ENCODE measurements around the gene TNFSF10. TPM values are rescaled to one million over a fixed set of nuclear protein-coding genes. Genes with fewer than 3 reads are reported as not detected.
A peak's percentile ranks its signal among the peaks of the same experiment; 100 is the strongest.

Gene TNFSF10
- total RNA-seq, 5 donors from 2014 or later (not counting 1 experiment from before 2014, with no cell fraction given) = 22.3 to 49.7 (median 35.8) TPM

DNA sequence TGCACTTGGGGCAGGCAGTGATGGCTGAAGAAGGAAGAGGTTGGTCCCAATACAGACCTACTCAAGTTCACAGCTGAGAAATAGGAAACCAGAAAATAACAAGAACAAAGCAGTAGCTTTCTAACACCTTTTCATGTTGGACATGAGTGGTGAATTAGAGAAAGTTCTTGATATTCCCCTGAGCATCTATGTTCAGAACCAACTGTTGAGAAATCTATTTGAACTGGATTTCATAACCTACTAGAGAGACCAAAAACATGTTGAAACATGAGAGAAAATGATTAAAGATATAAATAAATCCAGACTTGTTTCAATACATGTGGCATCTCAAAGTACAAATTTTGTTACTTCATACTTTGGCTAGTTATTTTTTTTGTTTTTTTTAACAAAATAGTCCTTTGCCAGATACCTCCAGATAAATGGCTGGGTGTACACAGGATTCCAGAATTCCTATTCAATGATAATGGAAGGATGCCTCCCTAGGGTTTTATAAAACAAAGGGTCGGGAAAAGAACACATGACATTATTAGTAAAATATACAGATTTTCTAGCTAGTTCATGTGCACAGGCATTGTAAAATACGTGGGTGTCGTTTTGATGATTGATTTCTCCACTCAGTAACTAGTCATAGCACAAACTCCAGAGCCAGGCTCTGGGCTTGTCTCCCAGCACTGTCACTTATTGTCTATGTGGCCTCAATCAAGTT, 34.4 kb upstream of the TNFSF10 start:
- ChIA-PET POLR2A (no interaction called here), CTCF (interaction anchor here in 1 of 2 donors (0.6 kb wide), 1 partner anchor 31 kb away, joined by 3 read pairs; no protein-coding TSS in a partner anchor)
- H3K27me3 Mint-ChIP-seq = no peaks in the 10 kb centered on the region
- H3K4me3 Mint-ChIP-seq = no peak overlapping the region
- peaks cover 12 to 19% (median 15%) of the 10 kb centered on the region in 3 donors for H3K4me1 Mint-ChIP-seq
- Histone ChIP-seq H3K36me3 (ENCODE audit: control insufficient read depth in 2 of 2, extremely low read depth in 1 of 2, insufficient read depth in 1 of 2, low read length in 1 of 2) (no peaks in the 10 kb centered on the region), H3K4me1 (ENCODE audit: control insufficient read depth in 1 of 2, extremely low read depth in 1 of 2, insufficient read depth in 2 of 2, low read length in 2 of 2) (peaks cover 4% of the 10 kb centered on the region in 2 experiments), H3K9me3 (no peaks in the 10 kb centered on the region), H3K4me3 (ENCODE audit: control insufficient read depth in 1 of 2, extremely low read depth in 1 of 2, low read length in 1 of 2) (no peak overlapping the region), H3K27me3 (replicated peaks in 1 of 2; ENCODE audit: control insufficient read depth in 2 of 2, extremely low read depth in 1 of 2, insufficient read depth in 2 of 2, low read length in 1 of 2) (peaks cover 0 to 2% of the 10 kb centered on the region in 2 experiments), H3K27ac (ENCODE audit: low read length) (no peak overlapping the region)
- no CpG with 5 or more reads among the region's 3 CpGs for WGBS (ENCODE audit: insufficient coverage)
- no peaks in the 10 kb centered on the region for H3K36me3 Mint-ChIP-seq
- ATAC-seq (replicated peaks in 1 of 4) (no peak), DNase-seq (no peak)
- peak overlapping the region in 1 of 2 donors; percentile 36 for H3K27ac Mint-ChIP-seq
- no peaks in the 10 kb centered on the region for H3K9me3 Mint-ChIP-seq

DNA sequence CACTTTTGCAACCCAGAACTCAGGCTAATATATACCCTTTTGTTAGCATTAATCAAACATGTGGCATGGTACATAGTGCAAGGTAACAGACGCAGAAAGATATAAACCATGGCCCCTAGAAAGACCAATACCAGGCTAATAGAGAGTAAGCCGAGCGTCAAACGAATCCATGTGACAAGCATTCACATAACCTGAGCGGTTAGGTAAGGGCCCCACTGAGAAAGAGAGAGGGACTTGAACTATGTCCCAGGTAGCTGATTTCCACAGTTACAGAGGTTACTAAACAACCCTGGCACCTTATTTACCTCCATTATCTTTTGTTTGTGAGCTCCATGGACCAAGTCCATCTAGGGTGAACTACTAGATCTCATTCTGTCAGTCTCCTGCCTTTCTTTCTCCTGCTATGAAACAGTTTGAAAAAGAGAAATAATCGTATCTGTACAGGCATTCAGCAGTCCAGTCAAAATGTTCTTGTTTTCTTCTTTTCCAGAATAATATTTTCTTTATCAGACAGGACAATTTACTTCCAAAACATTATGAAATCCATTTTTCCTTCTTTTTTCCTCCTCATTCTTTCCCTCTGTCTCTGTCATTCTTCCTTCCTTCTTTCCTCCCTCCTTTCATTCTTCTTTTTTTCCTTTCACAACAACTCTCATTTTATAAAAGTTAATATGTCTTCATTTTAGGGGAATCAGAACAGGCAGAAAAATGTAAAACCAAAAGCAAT, 30.5 kb upstream of the TNFSF10 start:
- 100% methylated on average over 1 of the region's 6 CpGs for WGBS (ENCODE audit: insufficient coverage)
- H3K36me3 ChIP-seq (ENCODE audit: control insufficient read depth in 2 of 2, extremely low read depth in 1 of 2, insufficient read depth in 1 of 2, low read length in 1 of 2) = no peaks in the 10 kb centered on the region
- no peaks in the 10 kb centered on the region for H3K9me3 Mint-ChIP-seq
- no peaks in the 10 kb centered on the region for H3K9me3 ChIP-seq
- CTCF ChIA-PET = no interaction called here
- H3K27me3 ChIP-seq (replicated peaks in 1 of 2; ENCODE audit: control insufficient read depth in 2 of 2, extremely low read depth in 1 of 2, insufficient read depth in 2 of 2, low read length in 1 of 2) = peaks cover 0 to 2% of the 10 kb centered on the region in 2 experiments
- H3K4me1 ChIP-seq (ENCODE audit: control insufficient read depth in 1 of 2, extremely low read depth in 1 of 2, insufficient read depth in 2 of 2, low read length in 2 of 2) = peaks cover 0 to 4% of the 10 kb centered on the region in 2 experiments
- POLR2A ChIA-PET = no interaction called here
- ATAC-seq (replicated peaks in 1 of 4) (no peak), DNase-seq (no peak)
- H3K27ac ChIP-seq (ENCODE audit: low read length) = no peak overlapping the region
- H3K27ac Mint-ChIP-seq = peak overlapping the region in 1 of 2 donors; percentile 39
- peaks cover 13 to 27% (median 19%) of the 10 kb centered on the region in 3 donors for H3K4me1 Mint-ChIP-seq
- no peaks in the 10 kb centered on the region for H3K36me3 Mint-ChIP-seq
- H3K4me3 ChIP-seq (ENCODE audit: control insufficient read depth in 1 of 2, extremely low read depth in 1 of 2, low read length in 1 of 2) = no peak overlapping the region
- no peaks in the 10 kb centered on the region for H3K27me3 Mint-ChIP-seq
- no peak overlapping the region for H3K4me3 Mint-ChIP-seq

DNA sequence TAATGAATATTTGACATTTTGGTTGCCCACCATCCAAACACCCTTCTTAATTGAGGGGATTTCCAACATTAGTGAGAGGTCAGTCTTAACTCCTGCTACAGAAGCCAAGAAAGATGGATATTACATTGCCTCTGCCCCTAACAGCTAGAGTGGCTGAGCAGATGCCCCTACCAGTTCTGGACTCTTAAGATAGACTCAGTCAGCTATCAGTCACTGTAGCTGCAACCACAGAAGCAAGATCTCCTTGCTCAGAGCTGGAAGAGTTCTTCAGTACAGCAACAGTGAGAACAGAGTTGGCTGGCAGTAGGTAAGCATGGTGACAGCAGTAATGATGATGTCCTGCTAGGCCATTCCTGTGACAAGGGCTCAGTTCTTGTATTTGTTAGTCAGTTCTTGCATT, 29.4 kb upstream of the TNFSF10 start:
- POLR2A ChIA-PET = no interaction called here

DNA sequence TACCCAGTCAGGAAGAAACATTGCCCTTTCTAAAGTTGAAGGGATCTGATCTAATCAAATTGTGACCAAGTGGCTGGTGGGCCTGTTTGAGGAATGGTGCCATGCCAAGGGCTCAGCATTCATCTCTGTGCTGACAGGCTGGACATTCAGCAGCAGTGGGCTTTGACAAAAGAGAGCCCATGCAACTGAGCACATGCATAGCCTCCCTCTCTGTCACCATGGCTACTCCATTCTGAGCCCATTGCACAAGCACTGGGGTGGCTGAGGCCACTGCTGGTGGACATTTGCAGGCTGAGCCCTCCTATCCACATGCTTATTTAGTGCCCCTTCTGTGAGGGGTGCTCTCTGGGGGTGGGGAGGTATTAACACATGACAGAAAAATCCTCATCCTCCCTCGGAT, 28.6 kb upstream of the TNFSF10 start:
- Histone ChIP-seq H3K4me1 (ENCODE audit: control insufficient read depth in 1 of 2, extremely low read depth in 1 of 2, insufficient read depth in 2 of 2, low read length in 2 of 2) (peaks cover 4 to 7% of the 10 kb centered on the region in 2 experiments), H3K4me3 (ENCODE audit: control insufficient read depth in 1 of 2, extremely low read depth in 1 of 2, low read length in 1 of 2) (no peak overlapping the region), H3K27ac (ENCODE audit: low read length) (no peak overlapping the region), H3K27me3 (replicated peaks in 1 of 2; ENCODE audit: control insufficient read depth in 2 of 2, extremely low read depth in 1 of 2, insufficient read depth in 2 of 2, low read length in 1 of 2) (no peaks in the 10 kb centered on the region), H3K36me3 (ENCODE audit: control insufficient read depth in 2 of 2, extremely low read depth in 1 of 2, insufficient read depth in 1 of 2, low read length in 1 of 2) (no peaks in the 10 kb centered on the region), H3K9me3 (no peaks in the 10 kb centered on the region)
- Mint-ChIP-seq H3K27ac (peak overlapping the region in 1 of 2 donors; percentile 11), H3K36me3 (no peaks in the 10 kb centered on the region), H3K9me3 (no peaks in the 10 kb centered on the region), H3K4me3 (no peak overlapping the region), H3K4me1 (peaks cover 14 to 27% (median 25%) of the 10 kb centered on the region in 3 donors), H3K27me3 (no peaks in the 10 kb centered on the region)
- ChIA-PET POLR2A (no interaction called here), CTCF (no interaction called here)
- DNase-seq = no peak
- ATAC-seq (replicated peaks in 1 of 4) = no peak
- WGBS (ENCODE audit: insufficient coverage) = no CpG with 5 or more reads among the region's 1 CpG

More for the DNA sequence above, 29.4 kb upstream of the TNFSF10 start:
- no peaks in the 10 kb centered on the region for H3K9me3 Mint-ChIP-seq
- Histone ChIP-seq H3K4me3 (ENCODE audit: control insufficient read depth in 1 of 2, extremely low read depth in 1 of 2, low read length in 1 of 2) (no peak overlapping the region), H3K27ac (ENCODE audit: low read length) (no peak overlapping the region), H3K9me3 (no peaks in the 10 kb centered on the region), H3K27me3 (replicated peaks in 1 of 2; ENCODE audit: control insufficient read depth in 2 of 2, extremely low read depth in 1 of 2, insufficient read depth in 2 of 2, low read length in 1 of 2) (peaks cover 0 to 2% of the 10 kb centered on the region in 2 experiments), H3K4me1 (ENCODE audit: control insufficient read depth in 1 of 2, extremely low read depth in 1 of 2, insufficient read depth in 2 of 2, low read length in 2 of 2) (peaks cover 0 to 4% of the 10 kb centered on the region in 2 experiments), H3K36me3 (ENCODE audit: control insufficient read depth in 2 of 2, extremely low read depth in 1 of 2, insufficient read depth in 1 of 2, low read length in 1 of 2) (no peaks in the 10 kb centered on the region)
- H3K27ac Mint-ChIP-seq = no peak overlapping the region
- H3K36me3 Mint-ChIP-seq = no peaks in the 10 kb centered on the region
- no peaks in the 10 kb centered on the region for H3K27me3 Mint-ChIP-seq
- H3K4me1 Mint-ChIP-seq = peaks cover 13 to 28% (median 25%) of the 10 kb centered on the region in 3 donors
- CTCF ChIA-PET = no interaction called here
- ATAC-seq (replicated peaks in 1 of 4) (no peak), DNase-seq (no peak)
- no peak overlapping the region for H3K4me3 Mint-ChIP-seq

DNA sequence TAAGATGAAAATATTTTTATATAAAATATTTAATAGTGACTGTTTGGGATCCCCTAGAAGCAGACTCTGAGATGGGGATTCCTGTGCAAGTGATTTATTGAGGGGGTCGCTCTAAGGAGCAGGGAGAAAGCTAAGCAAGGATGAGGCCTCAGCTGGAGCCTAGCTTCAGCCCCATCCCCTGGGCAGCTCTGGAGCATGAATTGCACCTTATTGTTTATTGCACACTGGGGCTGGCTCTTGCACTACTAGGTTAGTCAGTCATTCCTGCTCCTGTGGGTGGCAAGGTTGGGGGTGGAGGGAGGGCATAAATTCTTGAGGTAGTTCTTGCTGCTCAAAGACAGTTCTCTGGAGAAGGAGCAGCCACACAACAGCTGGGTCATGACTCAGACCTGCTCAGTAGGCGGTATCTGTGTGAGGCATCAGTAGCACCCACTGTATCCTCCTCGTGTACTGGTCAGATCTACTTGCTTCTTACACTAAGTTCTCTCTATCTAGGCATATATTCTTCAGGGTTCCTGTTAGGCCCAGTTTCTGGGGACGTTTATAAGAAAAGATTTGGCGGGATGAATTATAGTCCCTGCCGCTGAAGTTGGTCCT, 27.2 kb upstream of the TNFSF10 start:
- WGBS (ENCODE audit: insufficient coverage) = 100% methylated on average over 1 of the region's 6 CpGs
- Histone ChIP-seq H3K27ac (ENCODE audit: low read length) (no peak overlapping the region), H3K4me1 (ENCODE audit: control insufficient read depth in 1 of 2, extremely low read depth in 1 of 2, insufficient read depth in 2 of 2, low read length in 2 of 2) (peaks cover 7 to 11% of the 10 kb centered on the region in 2 experiments), H3K27me3 (replicated peaks in 1 of 2; ENCODE audit: control insufficient read depth in 2 of 2, extremely low read depth in 1 of 2, insufficient read depth in 2 of 2, low read length in 1 of 2) (no peaks in the 10 kb centered on the region), H3K4me3 (ENCODE audit: control insufficient read depth in 1 of 2, extremely low read depth in 1 of 2, low read length in 1 of 2) (no peak overlapping the region), H3K9me3 (no peaks in the 10 kb centered on the region), H3K36me3 (ENCODE audit: control insufficient read depth in 2 of 2, extremely low read depth in 1 of 2, insufficient read depth in 1 of 2, low read length in 1 of 2) (no peaks in the 10 kb centered on the region)
- Mint-ChIP-seq H3K36me3 (no peaks in the 10 kb centered on the region), H3K27ac (peak overlapping the region in 1 of 2 donors; percentile 2), H3K4me1 (peaks cover 23 to 36% (median 32%) of the 10 kb centered on the region in 3 donors), H3K9me3 (no peaks in the 10 kb centered on the region), H3K27me3 (no peaks in the 10 kb centered on the region), H3K4me3 (no peak overlapping the region)
- CTCF ChIA-PET = no interaction called here
- ATAC-seq (replicated peaks in 1 of 4) = peak; percentile 52 to 99 (median 98)
- peak in 5 of 35 experiments; percentile 4 to 17 (median 8) for DNase-seq
- POLR2A ChIA-PET = no interaction called here

DNA sequence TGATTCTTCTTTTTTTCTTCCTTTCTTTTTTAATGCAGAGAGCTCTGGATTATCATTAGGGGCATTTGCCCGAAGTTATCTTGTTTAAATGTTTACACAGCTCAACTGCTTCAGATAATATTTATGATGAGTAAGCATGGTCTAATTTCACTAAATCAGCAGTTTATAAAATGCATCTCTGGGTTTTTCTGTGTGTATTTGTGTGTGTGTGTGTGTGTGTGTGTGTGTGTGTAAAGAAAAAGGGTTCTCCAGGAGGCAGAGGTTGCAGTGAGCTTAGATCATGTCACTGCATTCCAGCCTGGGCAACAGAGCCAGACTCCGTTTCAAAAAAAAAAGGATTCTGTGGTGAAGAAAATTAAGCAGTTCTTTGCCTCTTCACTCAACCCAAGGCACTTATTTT, 25.9 kb upstream of the TNFSF10 start:
- H3K36me3 Mint-ChIP-seq = no peaks in the 10 kb centered on the region
- ATAC-seq (replicated peaks in 1 of 4) = no peak
- no peak overlapping the region for H3K27ac Mint-ChIP-seq
- no peak overlapping the region for H3K4me3 ChIP-seq (ENCODE audit: control insufficient read depth in 1 of 2, extremely low read depth in 1 of 2, low read length in 1 of 2)
- no peaks in the 10 kb centered on the region for H3K9me3 ChIP-seq
- no peak for DNase-seq
- H3K36me3 ChIP-seq (ENCODE audit: control insufficient read depth in 2 of 2, extremely low read depth in 1 of 2, insufficient read depth in 1 of 2, low read length in 1 of 2) = no peaks in the 10 kb centered on the region
- WGBS (ENCODE audit: insufficient coverage) = no CpG with 5 or more reads among the region's 2 CpGs
- CTCF ChIA-PET = interaction anchor here (0.6 to 0.8 kb wide), 4 partner anchors 19 to 1181 kb away, joined by 3 to 4 read pairs (median 3); no protein-coding TSS in a partner anchor
- H3K4me1 ChIP-seq (ENCODE audit: control insufficient read depth in 1 of 2, extremely low read depth in 1 of 2, insufficient read depth in 2 of 2, low read length in 2 of 2) = peaks cover 7 to 11% of the 10 kb centered on the region in 2 experiments
- H3K27me3 ChIP-seq (replicated peaks in 1 of 2; ENCODE audit: control insufficient read depth in 2 of 2, extremely low read depth in 1 of 2, insufficient read depth in 2 of 2, low read length in 1 of 2) = no peaks in the 10 kb centered on the region
- no peak overlapping the region for H3K27ac ChIP-seq (ENCODE audit: low read length)
- peaks cover 26 to 42% (median 40%) of the 10 kb centered on the region in 3 donors for H3K4me1 Mint-ChIP-seq
- no peaks in the 10 kb centered on the region for H3K9me3 Mint-ChIP-seq
- POLR2A ChIA-PET = interaction anchor here (0.6 to 0.7 kb wide), 2 partner anchors 105 to 846 kb away, joined by 3 read pairs; no protein-coding TSS in a partner anchor
- no peak overlapping the region for H3K4me3 Mint-ChIP-seq
- no peaks in the 10 kb centered on the region for H3K27me3 Mint-ChIP-seq

All from T-cell (primary cell).